GM12873 (cell line): Measurements from ENCODE around the gene PHYHD1.
A peak's percentile ranks its signal among the peaks of the same experiment; 100 is the strongest.

Source experiments
- TF ChIP-seq, protein P1 (sequence below): IDR thresholded peaks from 2 replicates; pipeline ENCODE4 v1.5.1; 2012; ENCODE audit warnings: low read depth, mild to moderate bottlenecking, moderate library complexity, low read length, control low read depth; ENCODE audit not compliant: insufficient read depth; ENCODE audit errors: missing control alignments

Gene PHYHD1

DNA sequence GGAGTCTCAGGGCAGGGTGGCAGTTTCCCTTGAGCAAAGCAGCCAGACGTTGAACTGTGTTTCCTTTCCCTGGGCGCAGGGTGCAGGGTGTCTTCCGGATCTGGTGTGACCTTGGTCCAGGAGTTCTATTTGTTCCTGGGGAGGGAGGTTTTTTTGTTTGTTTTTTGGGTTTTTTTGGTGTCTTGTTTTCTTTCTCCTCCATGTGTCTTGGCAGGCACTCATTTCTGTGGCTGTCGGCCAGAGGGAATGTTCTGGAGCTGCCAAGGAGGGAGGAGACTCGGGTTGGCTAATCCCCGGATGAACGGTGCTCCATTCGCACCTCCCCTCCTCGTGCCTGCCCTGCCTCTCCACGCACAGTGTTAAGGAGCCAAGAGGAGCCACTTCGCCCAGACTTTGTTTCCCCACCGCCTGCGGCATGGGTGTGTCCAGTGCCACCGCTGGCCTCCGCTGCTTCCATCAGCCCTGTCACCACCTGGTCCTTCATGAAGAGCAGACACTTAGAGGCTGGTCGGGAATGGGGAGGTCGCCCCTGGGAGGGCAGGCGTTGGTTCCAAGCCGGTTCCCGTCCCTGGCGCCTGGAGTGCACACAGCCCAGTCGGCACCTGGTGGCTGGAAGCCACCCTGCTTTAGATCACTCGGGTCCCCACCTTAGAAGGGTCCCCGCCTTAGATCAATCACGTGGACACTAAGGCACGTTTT is 3.5 kb upstream of the PHYHD1 start:
- TF ChIP-seq, protein P1, sequence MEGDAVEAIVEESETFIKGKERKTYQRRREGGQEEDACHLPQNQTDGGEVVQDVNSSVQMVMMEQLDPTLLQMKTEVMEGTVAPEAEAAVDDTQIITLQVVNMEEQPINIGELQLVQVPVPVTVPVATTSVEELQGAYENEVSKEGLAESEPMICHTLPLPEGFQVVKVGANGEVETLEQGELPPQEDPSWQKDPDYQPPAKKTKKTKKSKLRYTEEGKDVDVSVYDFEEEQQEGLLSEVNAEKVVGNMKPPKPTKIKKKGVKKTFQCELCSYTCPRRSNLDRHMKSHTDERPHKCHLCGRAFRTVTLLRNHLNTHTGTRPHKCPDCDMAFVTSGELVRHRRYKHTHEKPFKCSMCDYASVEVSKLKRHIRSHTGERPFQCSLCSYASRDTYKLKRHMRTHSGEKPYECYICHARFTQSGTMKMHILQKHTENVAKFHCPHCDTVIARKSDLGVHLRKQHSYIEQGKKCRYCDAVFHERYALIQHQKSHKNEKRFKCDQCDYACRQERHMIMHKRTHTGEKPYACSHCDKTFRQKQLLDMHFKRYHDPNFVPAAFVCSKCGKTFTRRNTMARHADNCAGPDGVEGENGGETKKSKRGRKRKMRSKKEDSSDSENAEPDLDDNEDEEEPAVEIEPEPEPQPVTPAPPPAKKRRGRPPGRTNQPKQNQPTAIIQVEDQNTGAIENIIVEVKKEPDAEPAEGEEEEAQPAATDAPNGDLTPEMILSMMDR: no peak

DNA sequence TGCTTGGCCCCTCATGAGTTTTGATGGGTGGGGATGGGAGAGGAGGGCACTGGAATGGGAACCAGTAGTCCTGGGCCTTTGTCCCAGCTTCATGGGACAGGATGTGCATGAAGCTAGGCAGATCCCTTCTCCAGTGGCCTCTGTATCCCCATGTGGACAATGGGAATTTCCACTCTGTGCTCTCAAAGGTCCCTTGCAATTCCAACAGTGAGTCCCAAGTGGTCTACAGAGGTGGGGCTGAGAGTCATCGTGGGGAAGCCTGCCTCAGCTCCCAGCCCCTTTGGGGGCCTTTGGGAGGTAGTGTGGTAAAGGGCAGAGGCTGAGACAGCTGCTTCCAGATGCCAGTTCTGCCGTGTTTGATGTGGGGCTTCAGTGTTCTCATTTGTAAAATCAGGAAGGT is 1.9 kb upstream of the PHYHD1 start:
- TF ChIP-seq, protein P1: no peak

DNA sequence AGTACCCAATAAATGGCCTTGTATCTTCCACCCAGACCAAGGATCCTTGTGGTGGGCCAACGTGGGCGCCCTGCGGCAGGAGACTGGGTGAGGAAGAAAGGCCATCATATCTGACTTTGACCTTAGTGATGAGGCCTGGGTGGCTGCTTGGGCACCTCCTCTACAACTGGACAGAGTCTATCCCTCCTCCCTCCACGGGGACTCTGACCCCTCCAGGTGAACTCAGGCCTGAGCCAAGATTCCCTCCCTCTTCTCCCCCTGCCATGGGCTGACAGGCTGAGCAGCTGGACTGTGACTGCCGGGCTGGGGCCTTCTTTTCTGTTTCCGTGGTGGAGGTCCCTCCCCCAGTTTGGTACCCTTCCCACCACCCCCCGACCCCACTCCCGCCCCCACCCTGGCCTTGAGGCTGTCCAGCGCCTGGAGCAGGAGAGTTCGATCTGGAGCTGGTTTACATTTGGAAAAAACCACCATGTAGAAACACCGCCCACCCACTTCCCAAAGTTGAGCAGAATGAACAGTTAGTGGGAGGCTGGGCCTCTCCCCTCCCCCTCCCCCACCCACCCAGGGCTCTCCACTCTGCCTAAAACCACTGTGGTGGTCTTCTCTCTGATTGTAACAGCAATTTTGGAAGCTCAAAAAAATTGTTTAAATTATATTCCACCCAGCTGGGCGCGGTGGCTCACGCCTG is 1.2 kb upstream of the PHYHD1 start:
- TF ChIP-seq, protein P1: no peak

DNA sequence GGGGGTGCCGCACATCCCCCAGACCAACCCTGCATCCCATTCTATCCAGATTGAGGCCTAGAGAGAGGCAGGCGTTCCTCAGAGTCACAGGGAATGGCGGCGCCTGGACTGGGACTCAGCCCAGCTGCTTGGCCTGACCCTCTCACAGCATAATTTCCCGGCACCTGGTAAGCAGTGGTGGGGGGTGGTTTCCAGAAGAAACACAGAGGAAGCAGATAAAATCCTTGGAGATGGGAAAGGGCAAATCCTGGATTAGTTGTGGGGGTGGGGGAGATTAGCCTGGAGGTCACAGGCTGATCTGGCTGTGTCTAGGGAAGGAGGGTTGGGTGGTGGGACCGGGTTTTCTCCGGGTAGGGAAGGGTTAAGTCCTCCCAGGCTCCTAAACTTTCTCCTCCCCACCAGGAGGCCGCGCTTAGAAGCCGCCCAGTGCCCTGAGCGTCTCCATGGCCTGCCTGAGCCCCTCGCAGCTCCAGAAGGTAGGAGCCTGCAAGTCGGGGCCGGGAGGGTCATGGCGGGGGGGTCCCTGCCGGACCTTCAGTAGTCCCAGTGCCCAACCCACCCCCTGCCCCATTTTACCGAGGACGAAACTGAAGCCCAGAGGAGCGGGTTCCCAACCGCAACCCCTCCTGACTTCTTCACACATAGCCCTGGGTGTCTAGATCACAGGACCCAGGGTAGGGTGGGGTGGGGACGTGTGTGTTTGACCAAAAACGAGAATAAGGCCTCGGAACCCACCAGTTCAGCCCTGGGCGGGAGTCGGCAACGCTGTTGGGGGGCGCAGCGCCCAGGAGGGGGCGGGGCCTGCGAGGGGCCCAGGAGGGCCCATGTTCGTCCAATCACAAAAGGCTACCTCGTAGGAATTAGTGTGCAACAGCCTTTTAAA is 1.3 kb downstream of the PHYHD1 start:
- TF ChIP-seq, protein P1: no peak

DNA sequence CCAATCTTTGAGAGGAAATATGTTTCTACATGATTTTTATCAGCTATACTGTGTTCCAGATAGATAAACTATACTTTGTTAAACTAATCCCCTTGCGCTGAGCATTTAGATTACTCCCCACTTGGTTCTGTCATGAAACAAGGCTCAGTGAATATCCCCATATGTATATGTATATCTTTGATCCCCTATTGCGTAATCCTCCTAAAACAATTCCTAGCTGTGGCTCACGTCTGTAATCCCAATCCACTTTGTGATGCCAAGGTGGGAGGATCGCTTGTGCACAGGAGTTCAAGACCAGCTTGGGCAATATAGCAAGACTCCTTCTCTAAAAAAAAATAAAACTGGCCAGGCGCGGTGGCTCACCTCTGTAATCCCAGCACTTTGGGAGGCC is 2.7 kb downstream of the PHYHD1 start:
- TF ChIP-seq, protein P1: no peak

- TF ChIP-seq, protein P1: peak; percentile 91
These were observed 7.1 kb downstream of the PHYHD1 start for GRCh38 chr9:128927731-128928411.
